C4-2B (cell line): ENCODE data around the gene HADH.

Experiments used
- CTCF ChIP-seq: fragments of 450-650 bp; conservative IDR thresholded peaks from 2 replicates; pipeline ENCODE4 v1.5.1; 2017; ENCODE audit warnings: mild to moderate bottlenecking
- ZFX ChIP-seq: fragments of 450-650 bp; IDR thresholded peaks from 2 replicates; pipeline ENCODE4 v1.6.1; 2017

GRCh38 chr4:108060686-108061321 lies 71.1 kb downstream of the HADH start:
- TF ChIP-seq CTCF (no peak), ZFX (no peak)
